RWPE2 (cell line): ENCODE measurements around the gene C11orf98.
A peak's percentile ranks its signal among the peaks of the same experiment; 100 is the strongest.
"Not testable (repeated sequence)": the region's sequence is repeated elsewhere in the genome, so short reads cannot be mapped to it uniquely, and the experiment has no call there.

Source experiments
- ATAC-seq: fragments of 200-7000 bp; cut with Tn5 transposase; 3 replicates; pipeline ENCODE4 v1.9.1; 2021; ENCODE audit warnings: low read depth
- DNase-seq: peaks from one replicate; pipeline ENCODE4 v3.0.0-alpha.2; 2020; ENCODE audit warnings: low spot score
- H3K27ac ChIP-seq: fragments of 450-650 bp; 2 replicates; pipeline ENCODE4 v1.5.1; 2017; ENCODE audit warnings: mild to moderate bottlenecking; ENCODE audit not compliant: poor library complexity, severe bottlenecking
- H3K27me3 ChIP-seq: fragments of 250-450 bp; sonication (Bioruptor Pico); 2 replicates; pipeline ENCODE4 v1.5.1; 2021; ENCODE audit warnings: mild to moderate bottlenecking, moderate library complexity; ENCODE audit not compliant: insufficient read depth, poor library complexity, severe bottlenecking
- H3K36me3 ChIP-seq: fragments of 250-450 bp; sonication (Bioruptor Pico); 2 replicates; pipeline ENCODE4 v1.5.1; 2020; ENCODE audit warnings: low read depth, mild to moderate bottlenecking, moderate library complexity
- H3K4me1 ChIP-seq: fragments of 250-450 bp; sonication (Bioruptor Pico); 2 replicates; pipeline ENCODE4 v1.5.1; 2021; ENCODE audit warnings: mild to moderate bottlenecking, moderate library complexity; ENCODE audit not compliant: insufficient read depth, poor library complexity, severe bottlenecking
- H3K4me3 ChIP-seq: fragments of 250-450 bp; sonication (Bioruptor Pico); 2 replicates; pipeline ENCODE4 v1.5.1; 2021; ENCODE audit warnings: mild to moderate bottlenecking, moderate library complexity; ENCODE audit not compliant: severe bottlenecking
- H3K9me3 ChIP-seq: fragments of 250-450 bp; sonication (Bioruptor Pico); 2 replicates; pipeline ENCODE4 v1.5.1; 2021; ENCODE audit warnings: mild to moderate bottlenecking, moderate library complexity; ENCODE audit not compliant: severe bottlenecking
- CTCF ChIP-seq: fragments of 450-650 bp; IDR thresholded peaks from one replicate; pipeline ENCODE4 v1.5.1; 2017; ENCODE audit warnings: mild to moderate bottlenecking, moderate library complexity; ENCODE audit not compliant: poor library complexity, severe bottlenecking

C11orf98 gene

DNA sequence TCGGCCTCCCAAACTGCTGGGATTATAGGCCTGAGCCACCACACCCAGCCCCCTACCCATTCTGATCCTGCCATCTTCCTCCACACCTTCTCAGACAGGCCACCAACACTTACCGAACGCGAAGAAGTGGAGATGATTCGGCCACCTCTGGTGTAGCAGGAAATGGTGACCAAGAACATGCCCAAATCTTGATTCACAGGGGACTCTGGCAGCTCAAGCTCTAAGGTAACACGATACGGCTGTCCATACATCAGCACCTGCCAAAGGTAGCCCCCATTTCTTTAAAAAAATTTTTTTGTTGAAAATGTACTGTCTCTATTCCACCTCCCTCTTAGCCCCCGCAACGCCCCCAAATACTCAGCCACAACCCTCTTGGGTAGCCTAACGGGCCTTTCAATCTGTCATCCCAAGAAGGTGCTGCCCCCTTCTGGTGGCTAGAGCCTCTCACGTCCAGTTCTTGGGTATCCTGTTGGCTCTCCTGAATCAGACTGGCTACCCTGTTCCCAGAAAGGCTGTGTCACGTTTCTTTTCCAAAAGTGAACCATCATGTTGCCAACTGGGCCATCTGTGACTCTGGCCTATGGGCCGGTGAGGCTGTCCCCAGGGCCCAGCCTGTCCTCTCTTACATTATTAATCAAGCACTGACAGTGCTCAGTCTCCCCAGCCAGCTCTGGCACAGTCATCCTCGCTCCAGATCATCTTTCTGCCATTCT is 29.6 kb upstream of the C11orf98 start:
- peak; percentile 74 for TF ChIP-seq CTCF
- no peak for DNase-seq
- Histone ChIP-seq H3K27me3 (no peaks in the 10 kb centered on the region), H3K4me3 (no peak overlapping the region), H3K36me3 (peaks cover 21% of the 10 kb centered on the region), H3K9me3 (no peaks in the 10 kb centered on the region), H3K27ac (no peak overlapping the region), H3K4me1 (no peaks in the 10 kb centered on the region)
- peak; percentile 67 for ATAC-seq

GRCh38 chr11:62693624-62694023 is 28.6 kb upstream of the C11orf98 start:
- H3K36me3 ChIP-seq, result peaks cover 21% of the 10 kb centered on the region
- not testable (repeated sequence) for ATAC-seq, H3K4me1 ChIP-seq, H3K9me3 ChIP-seq, H3K27ac ChIP-seq, H3K27me3 ChIP-seq, DNase-seq, H3K4me3 ChIP-seq

GRCh38 chr11:62689421-62690183 is 24.6 kb upstream of the C11orf98 start, which contains the start of gene LRRN4CL:
Gene LRRN4CL (minus strand): TSS chr11:62689530. CDS start chr11:62688508, 1,022 bp downstream.
- no peak for DNase-seq
- Histone ChIP-seq H3K4me3 (no peak within 1 kb of the TSS), H3K27me3 (no peaks in the 10 kb centered on the region), H3K9me3 (no peaks in the 10 kb centered on the region), H3K36me3 (peaks cover 21% of the 10 kb centered on the region), H3K27ac (no peak within 1 kb of the TSS), H3K4me1 (no peaks in the 10 kb centered on the region)
- TF ChIP-seq CTCF, result no peak
- ATAC-seq, result peak; percentile 59

GRCh38 chr11:62688491-62688890 is 23.5 kb upstream of the C11orf98 start:
- Histone ChIP-seq H3K27me3 (no peaks in the 10 kb centered on the region), H3K4me1 (no peaks in the 10 kb centered on the region), H3K36me3 (peaks cover 21% of the 10 kb centered on the region), H3K4me3 (no peak overlapping the region), H3K9me3 (no peaks in the 10 kb centered on the region), H3K27ac (no peak overlapping the region)
- DNase-seq (no peak), ATAC-seq (no peak)
- TF ChIP-seq CTCF, result no peak

- DNase-seq, result no peak
Measured at GRCh38 chr11:62687508-62688396, 22.7 kb upstream of the C11orf98 start.

More at GRCh38 chr11:62687508-62688396, 22.7 kb upstream of the C11orf98 start:
- Histone ChIP-seq H3K9me3 (no peaks in the 10 kb centered on the region), H3K36me3 (peaks cover 16% of the 10 kb centered on the region), H3K27ac (no peak overlapping the region), H3K27me3 (no peaks in the 10 kb centered on the region), H3K4me1 (no peaks in the 10 kb centered on the region), H3K4me3 (no peak overlapping the region)
- no peak for ATAC-seq
- TF ChIP-seq CTCF, result no peak
